ENCODE measurements around the gene MAN2A2.

The MAN2A2 gene

DNA sequence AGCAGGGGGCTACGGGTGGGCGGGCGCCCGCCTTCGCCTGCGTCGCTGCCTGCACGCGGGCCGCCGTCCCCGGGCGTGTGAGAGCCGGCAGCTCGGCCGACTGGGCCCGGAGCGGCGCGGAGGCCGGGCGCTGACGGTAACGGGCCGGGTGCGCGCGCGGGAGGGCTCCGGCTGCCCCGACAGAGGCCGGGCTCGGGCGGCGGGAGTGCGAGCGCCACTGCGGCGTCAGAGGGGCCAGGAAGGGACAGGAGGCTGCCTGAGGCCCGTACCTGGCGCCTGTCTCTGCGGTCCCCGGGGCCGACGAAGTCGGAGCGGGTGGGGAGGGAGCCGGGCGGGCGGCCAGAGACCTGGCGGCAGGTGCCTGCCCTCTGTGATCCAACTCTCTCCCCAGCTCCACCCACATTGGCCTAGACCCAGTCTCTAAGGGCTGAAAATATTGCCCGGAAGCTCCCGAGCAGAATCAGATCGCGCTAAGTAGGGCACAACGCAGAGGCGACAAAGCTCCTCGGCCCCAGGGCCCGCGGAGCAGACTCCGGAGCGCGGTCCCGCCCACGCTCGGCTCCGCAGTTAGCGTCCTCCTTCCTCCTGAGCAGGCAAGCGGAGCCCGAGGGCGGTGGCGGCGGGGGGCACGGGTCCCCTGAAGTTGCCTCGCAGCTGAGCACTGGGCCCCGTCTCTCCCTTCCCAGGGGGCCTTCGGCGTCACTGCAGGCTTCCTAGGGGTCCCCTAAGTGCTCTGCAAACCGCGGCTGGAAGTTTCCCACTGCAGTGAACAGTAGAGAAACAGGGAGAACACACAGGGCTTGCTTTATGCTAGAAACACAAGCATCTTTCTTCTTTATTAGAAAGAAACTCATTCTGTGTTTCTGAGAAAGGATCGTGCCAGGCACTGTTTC, at the start of gene MAN2A2:
Gene MAN2A2 (plus strand): TSS at position 463 of the 893 bp plus-strand sequence. CDS start 906 bp downstream, outside the sequence.
- DNase-seq: peak in 49 of 56 donors; percentile 19 to 85 (median 60)

DNA sequence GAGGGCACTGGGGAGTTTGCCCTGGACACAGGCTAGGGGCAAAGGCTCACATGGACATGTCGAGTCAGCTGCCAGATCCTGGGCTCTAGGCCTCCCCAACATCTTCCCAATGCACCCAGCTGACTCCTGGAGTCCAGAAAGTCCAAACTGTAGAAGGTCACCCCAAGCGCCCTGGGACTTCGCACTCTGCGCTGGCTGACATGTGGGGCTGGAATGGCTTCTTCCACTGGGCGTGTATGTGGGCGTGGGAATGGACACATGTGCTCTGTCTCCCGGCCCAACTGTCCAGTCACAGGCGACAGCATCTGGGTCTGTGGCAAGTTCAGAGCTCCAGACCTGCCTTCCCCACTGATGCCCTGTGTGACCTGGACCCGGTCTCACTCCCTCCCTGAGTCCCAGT, 48.0 kb upstream of the MAN2A2 start:
- DNase-seq: no peak

DNA sequence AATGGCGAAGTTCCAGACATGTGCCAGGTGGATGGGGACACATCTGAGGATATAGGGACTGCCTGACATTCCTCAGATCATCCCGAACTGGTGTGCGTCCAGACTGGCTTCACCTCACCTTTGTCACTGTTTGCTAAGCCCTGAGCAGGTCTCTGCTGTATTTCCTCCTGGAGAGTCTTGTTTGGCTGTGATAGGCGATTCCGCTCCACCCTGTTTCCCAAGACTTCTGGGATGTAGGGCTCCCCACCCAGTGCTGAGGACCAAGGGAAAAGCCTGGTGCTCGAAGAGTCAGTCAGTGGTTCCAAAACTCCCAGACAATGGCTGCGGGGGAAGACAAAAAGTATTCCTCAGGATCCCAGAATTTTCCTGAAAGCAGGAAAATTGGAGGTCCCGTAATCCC, 45.8 kb upstream of the MAN2A2 start:
- no peak for DNase-seq

DNA sequence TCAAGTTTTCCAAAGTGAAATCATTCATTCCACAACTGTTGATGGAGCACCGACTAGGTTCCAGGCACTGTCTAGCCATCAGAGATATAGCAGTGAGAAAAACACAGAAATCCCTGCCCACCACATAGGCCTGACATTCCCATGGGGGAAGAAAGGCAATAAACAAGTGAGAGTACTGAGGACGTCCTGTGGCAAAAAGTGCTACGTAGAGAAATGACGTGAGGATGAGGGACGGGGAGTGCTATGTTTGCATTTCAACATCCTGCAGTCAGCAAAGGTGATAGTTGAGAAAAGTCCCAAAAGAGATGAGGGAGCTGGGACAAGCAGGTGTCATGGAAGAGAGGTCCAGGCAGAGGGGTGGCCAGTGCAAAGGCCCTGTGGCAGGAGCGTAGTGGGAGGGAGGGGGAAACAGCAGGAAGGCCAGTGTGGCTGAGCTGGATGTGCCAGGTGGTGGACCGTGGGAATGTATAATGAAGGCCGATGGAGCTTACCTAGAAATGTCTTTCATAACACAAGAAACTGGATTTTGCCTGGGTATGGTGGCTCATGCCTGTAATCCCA, 45.1 kb upstream of the MAN2A2 start:
- no peak for DNase-seq

DNA sequence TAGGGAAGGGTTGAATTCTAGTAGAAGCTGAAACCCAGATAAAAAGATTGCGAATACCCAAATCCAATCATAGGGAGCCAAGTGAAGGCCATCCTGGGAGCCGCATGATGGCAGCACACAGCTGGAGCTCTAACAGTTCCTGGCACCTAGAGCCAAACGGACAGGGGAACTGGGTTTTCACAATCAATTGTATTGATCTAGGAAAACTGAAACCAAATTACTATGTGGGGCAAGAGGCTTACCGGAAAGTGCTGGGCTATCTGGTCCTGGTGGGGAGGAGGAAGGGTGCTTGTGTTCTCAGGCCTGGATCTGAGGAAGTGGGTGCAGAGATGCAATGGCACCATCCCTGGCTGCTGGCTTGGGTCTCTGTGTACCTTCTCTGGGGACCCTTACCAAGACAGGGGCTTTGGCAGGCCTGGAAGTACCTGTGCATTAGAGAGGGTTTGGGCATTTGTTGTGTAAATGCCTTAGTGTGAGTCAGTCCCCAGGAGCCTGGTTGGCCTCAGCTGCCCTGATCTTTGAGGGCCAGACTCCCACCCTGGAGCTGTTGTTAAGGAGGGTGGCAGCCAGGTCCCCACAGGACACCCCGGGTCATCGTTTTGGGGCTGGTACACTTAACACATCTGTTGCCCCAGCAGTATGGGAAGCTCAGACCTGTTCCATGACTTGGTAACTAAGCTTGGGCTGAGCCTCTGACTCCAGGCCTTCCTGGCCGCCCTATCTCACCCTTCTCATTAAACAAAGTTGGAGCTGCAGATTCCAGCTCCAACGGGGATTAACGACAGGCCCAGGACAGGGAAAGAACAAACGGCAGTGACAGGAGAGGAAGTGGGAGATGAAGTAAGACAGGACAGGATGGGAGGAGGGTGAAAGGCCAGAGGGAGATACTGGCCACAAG, 43.6 kb upstream of the MAN2A2 start:
- DNase-seq: no peak

DNA sequence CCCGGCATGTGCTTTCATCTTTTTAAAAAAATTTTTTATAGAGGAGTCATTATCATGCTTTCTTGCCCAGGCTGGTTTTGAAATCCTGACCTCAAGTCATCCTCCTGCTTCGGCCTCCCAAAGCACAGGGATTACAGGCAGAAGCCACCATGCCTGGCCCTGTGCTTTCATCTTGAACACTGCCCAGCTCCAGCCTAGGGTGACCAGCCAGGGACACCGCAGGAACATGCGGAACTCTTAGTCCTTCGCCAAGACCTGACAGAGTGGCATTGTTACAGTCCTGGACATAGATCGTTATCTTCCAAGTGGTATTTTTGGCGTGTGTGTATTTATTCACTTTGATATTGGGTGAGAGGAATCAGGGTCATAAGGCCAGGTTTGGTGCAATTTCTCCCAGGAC, 42.7 kb upstream of the MAN2A2 start:
- DNase-seq: no peak

DNA sequence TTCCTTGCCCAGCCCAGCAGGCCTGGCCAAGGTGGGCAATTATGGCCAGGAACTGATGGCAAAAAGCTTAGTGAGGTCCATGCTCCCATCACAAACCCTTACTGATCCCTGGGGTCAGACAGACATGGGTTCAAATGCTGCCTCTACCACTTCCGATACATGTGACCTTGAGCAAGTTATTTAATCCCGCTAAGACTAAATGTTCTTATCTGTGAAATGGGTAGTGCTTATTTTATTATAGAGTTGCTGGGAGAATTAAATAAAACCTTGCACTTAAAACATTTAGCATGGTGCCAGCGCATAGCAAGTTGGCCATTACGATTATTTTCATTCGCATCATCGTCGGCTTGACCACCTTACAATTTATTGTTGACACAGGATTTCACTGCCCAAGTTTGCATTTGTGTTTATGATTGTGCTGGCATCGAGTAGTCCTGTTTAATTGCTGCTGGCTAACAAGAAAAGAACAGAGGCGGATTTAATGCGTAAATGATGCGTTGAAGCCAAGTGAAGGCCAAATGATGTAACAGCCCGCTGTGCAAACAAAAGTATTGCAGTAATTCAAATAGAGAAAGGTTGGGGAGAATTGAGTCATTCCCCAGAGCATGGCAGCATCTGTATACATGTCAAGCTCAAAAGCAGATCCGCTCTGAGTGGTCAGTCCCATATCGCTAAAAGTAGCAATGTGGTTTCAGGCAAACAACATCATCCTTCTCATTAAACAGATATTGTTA, 42.0 kb upstream of the MAN2A2 start:
- no peak for DNase-seq

DNA sequence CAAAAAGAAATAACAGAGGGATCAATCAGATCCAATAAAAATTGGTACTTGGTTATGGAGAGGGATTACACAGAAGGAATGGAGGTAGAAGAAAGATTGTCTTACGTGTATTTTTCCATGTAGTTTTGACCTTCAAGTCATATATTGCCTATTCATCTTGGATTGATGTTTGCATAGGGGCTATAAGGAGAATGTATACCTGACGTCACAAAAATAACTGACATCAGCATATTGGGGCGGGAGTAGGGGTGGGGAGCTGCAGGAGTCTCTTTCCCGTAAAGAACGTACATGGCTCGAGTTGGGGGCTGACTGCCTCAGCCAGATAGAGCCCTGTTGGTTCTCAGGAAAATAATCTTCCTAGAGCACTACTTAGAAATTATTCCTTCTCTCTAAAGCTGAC, 40.6 kb upstream of the MAN2A2 start:
- DNase-seq: no peak

DNA sequence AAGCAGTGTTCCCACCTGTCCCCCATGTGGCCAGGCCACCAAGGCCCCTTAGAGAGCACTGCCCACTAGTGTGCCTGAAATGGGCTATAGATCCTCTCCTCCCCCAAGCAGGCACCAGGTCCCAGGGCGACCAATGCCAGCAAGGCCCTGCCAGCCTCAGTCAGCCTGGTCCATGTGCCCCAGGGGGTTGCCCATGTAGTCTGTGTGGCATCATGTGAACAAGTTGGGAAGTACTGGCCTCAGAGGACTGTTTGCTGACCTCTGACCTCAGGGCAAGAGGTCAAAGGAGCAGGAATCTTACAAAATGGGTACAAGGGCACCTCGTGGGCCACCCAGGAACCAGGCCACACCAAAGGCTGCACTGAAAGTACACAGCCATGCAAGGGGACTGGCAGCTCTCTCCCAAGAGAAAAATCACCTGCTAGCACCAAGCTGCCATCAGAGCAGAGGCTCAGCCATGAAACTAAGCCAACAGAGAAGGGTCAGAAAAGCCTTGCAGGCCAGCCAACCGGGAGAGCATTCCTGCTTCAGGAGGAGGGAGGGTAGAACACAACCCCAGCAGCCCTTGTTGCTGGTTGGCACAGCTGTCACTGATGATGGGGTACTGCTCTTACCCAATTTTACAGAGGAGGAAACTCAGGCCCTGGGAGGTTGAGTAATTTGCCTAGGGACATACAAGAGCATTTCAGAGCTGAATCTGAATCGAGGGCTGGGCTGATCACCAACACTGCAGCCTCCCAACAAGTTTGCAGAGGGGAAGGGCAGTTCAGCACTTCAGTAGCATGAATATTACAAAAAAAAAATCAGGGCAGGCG, 39.9 kb upstream of the MAN2A2 start:
- no peak for DNase-seq

DNA sequence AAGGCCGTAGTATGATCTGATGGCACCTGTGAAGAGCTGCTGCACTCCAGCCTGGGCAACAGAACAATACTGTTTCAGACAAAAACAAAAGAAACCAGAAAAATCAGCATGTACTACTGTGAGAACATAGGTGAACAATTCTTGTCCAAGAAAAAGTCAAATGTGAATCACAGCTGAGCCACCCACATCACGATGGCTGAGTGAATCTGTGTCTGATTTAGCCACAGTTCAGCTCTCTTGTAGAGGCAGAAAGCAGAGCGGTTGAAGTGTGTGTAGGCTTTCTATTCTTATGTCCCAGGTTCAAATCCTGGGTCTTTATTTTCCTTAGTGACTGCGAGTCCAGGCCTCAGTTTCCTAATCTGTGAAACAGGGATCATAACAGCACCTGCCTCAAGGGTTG, 39.1 kb upstream of the MAN2A2 start:
- no peak for DNase-seq

DNA sequence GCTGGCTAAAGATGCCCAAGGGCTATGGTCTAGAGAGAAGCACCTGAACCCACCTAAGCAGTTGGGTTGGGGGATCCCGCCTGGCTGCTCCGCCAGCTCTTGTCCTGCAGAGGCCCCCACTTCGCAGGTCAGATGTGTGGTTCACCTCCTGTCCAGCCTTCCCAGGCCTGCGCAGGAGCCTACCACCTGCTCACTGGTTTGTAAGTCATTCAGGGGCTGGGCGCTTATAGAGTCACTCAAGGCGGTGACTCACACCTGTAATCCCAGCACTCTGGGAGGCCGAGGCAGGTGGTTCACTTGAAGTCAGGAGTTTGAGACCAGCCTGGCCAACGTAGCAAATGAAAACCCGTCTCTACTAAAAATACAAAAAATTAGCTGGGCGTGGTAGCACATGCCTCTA, 38.6 kb upstream of the MAN2A2 start:
- no peak for DNase-seq

DNA sequence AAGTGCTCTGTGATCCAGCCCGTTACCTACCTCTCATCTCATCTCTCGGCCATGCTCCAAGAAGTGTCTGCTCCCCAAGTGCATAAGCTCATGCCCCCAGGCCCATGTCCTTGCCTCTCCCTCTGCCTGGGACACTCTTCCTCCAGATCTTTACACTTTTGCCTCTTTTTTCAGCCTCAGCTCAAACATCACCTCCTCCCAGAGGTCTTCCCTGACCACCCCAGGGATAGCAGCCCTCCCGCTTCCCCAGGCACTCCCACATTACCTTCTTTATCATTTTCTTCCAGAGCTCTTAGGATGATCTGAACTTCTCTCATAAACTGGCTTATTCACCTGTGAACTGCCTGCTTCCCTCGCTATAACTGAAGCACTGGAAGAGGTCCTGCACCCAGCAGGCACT, 37.4 kb upstream of the MAN2A2 start:
- DNase-seq: no peak

DNA sequence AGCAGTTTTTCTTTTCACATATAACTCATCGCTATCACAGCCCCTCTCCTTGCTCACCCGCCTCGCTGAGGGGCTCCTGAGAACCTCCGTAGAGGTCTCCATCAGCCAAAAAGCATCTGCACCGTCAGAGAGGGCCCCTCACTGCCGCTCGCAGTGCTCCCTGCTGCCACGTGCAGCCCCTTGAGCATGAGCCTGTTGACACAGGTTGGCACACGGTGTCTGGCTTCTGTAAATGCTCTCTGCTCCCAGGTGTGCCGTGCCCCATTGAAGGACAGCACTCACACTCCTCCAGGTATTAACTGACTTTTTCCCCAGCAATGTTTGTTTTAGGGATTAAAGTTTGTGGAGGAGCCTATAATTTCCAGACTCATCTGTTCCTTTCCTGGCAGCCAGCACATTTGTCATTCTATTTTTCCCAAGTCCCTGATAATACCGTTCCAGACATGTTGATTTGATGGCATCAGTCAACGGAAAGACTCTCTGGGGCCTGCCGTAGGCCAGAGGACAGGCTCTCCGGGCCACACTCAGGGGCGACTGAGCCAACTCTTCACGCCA, 36.9 kb upstream of the MAN2A2 start:
- DNase-seq: no peak

DNA sequence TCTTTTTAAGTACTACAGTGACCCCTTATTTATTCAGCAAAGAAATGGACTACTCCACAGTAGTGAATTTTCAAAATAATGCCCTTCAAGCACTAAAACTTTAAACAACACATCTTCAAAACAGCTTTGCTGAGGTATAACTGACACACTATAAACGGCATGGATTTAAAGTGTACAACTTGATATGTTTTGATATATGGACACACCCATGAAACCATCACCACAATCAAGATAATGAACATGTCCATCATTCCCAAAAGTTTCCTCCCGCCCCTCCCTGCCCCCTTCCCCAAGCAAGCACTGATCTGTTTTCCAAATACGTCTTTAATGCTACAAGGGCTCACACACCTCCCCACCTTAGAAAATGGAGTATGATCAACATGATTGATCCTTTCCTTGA, 36.3 kb upstream of the MAN2A2 start:
- no peak for DNase-seq

DNA sequence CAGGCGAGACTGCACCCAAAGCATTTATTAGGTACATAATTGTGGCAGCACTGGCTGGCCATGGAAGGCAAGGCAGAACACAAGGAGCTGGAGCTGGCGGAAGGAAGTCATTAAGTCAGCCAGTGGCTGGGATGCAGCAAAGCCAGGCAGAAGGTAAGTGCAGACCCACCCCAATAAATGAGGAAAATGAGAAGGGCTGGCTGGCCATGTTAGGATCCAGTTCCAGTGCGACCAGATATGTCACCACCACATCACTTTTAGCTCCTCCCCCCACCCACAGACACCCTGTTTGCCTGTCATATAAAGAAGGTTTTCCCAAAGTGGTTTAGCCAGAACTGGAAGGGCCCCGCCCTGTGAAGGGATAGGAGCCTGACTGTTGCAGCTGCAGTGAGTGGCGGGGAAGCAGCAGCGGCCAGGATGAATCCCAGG, 34.8 kb upstream of the MAN2A2 start, which contains the start of gene FURIN:
Gene FURIN (plus strand): TSS at position 328 of the 429 bp plus-strand sequence. CDS start 7,153 bp downstream, outside the sequence.
- DNase-seq: no peak

DNA sequence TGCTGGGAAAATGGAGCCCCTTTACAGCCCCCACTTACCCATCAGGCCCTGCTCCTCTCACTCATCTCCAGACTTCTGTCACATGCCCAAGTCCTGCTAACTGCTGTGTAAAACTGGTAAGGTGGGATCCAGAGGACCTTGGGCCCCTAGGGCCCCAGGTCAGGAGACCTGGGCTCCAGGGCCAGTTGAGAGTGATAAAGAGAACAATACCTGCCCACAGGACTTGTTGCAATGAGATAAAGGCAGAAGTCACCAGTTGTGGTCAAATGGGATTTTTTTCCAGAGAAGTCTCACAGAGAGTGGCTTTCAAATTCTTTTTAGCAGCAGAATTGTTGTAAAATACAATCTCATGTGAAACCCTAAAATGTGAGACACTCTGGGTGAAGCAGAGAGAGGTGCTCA, 34.0 kb upstream of the MAN2A2 start:
- DNase-seq: no peak

DNA sequence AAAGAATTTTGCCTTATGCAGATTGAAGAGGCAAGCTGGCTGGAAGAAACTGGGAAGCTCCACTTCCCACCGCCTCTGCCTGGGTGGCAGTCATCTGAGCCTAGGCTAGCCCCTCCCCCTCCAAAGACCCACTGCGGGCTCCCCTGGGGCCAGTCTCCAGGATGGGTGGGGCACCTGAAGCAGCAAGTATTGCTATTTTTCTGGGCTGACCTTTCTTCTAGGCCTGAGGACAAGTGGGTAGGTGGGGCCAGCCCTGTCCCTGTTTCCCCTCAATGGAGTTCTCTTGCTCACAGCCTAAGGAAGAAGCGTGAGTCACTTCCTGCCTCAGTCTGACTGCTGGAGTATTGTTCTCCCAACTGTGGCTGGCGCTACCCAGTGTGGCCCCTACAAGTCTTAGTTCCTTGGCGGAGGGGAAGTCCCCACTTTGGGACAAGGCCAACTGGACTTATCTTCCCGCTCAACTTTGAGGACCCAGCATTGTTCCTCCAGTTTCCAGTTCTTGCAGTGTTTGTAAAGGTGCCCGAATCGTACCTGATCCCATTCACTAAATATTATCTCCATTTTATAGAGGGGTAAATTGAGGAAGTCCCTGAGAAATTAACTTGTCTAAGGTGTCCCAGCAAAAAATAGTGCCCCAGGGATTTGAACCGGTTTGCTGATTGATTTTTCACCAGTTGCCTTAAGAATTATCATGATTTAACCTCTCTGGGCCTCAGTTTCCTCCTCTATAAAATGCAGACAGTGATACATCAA, 33.3 kb upstream of the MAN2A2 start:
- peak in 13 of 56 donors; percentile 15 to 85 (median 32) for DNase-seq

DNA sequence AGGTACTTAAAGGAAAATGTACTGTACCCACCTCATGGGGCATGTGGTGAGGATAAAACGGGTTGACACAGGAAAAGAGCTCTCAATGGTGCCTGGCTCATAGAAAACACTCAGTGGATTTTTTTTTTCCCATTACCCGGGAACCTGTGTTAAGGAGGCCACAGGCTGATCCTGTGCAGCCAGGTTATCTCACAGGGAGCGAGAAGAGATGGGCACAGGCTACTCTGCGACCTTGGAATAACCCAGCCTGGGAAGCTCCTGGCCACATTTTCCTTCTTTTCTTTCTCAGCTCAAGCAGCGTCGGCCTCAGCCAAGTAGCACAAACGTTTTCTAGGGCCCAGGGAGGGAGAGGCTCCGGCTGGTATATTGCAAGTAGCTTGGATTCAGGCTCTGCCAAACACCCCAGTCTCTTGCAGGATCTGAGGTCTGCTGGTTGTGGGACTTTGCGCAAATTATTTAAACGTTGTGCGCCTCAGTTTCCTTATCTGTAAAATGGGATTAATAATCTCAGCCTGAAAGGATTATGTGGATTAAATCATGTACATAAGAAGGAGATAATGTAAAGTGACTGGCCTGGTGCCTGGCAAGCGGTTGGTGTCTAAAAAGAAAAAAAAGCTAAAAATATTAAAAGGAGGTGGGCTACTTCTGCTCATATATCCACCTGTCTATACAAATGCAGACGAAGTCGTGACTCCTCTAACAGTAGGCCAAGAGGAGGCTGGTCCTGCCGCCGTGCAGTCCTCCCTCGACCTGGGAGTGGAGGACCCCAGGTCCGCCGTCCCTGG, 32.6 kb upstream of the MAN2A2 start:
- DNase-seq: peak in 4 of 56 donors; percentile 10 to 50 (median 20)

All from amygdala (tissue), 56 donors.